NT2/D1 (cell line): ENCODE results near the gene C4orf50.

Experiments used
- SUZ12 ChIP-seq: IDR thresholded peaks from 2 replicates; pipeline ENCODE4 v1.6.1; 2011; ENCODE audit not compliant: insufficient read length, insufficient read depth; ENCODE audit errors: extremely low read depth
- ZNF274 ChIP-seq: IDR thresholded peaks from 2 replicates; pipeline ENCODE4 v1.6.1; 2011; ENCODE audit warnings: mild to moderate bottlenecking, low read depth, low read length

DNA sequence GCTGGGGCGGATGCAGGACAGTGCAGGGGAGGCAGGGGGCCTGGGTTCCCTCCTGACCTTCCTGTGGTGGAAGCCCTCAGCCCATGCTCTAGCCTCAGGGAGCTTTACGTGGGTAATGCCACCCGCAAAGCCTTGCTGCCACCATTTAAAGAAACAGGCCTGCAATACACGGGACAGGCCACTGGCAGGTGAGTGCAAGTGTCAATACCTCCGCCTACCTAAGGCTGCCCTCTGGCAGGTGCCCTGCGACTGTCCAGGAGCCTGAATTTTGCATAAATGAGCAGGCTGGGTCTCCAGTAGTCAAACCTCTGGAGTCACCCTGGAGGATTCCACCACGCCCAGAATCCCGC is 131.2 kb downstream of the C4orf50 start:
- TF ChIP-seq ZNF274 (no peak), SUZ12 (no peak)
